HepG2 (cell line): ENCODE data around the gene CRYZL1. TPM values are rescaled to one million over a fixed set of nuclear protein-coding genes. Genes with fewer than 3 reads are reported as not detected.
A peak's percentile ranks its signal among the peaks of the same experiment; 100 is the strongest.

Experiments
- HHEX ChIP-seq: IDR thresholded peaks from 2 replicates; pipeline ENCODE4 v1.6.1; 2016; ENCODE audit warnings: control low read depth
- HIC2 ChIP-seq: sonication (generic); formaldehyde crosslinking; IDR thresholded peaks from 2 replicates; pipeline ENCODE4 v1.9.0; 2022; ENCODE audit warnings: low read depth, missing genetic modification reagents
- HMG20B ChIP-seq: conservative IDR thresholded peaks from 2 replicates; pipeline ENCODE4 v1.6.1; 2016; ENCODE audit warnings: missing genetic modification reagents, missing compliant biosample characterization
- MEF2D ChIP-seq: sonication (generic); formaldehyde crosslinking; IDR thresholded peaks from 2 replicates; pipeline ENCODE4 v1.5.1; 2020; ENCODE audit warnings: mild to moderate bottlenecking, missing genetic modification reagents
- NFATC3 ChIP-seq: sonication (generic); formaldehyde crosslinking; IDR thresholded peaks from 2 replicates; pipeline ENCODE4 v1.5.1; 2020; ENCODE audit warnings: mild to moderate bottlenecking, missing genetic modification reagents
- NFE2L1 ChIP-seq: sonication (generic); formaldehyde crosslinking; IDR thresholded peaks from 2 replicates; pipeline ENCODE4 v1.4.0; 2020; ENCODE audit warnings: missing genetic modification reagents, mild to moderate bottlenecking, borderline replicate concordance
- NR2F2 ChIP-seq: IDR thresholded peaks from 2 replicates; pipeline ENCODE4 v1.6.1; 2012; ENCODE audit warnings: low read depth, inconsistent platforms, borderline replicate concordance
- PLRG1 ChIP-seq: fragments of 450-650 bp; conservative IDR thresholded peaks from 2 replicates; pipeline ENCODE4 v1.6.1; 2016
- POLR2AphosphoS5 ChIP-seq: IDR thresholded peaks from 2 replicates; pipeline ENCODE4 v1.6.1; 2012; ENCODE audit warnings: low read depth, low read length
- ZFY ChIP-seq: sonication (generic); formaldehyde crosslinking; IDR thresholded peaks from 2 replicates; pipeline ENCODE4 v1.4.0; 2020; ENCODE audit warnings: missing genetic modification reagents
- ZMAT5 ChIP-seq: sonication (generic); formaldehyde crosslinking; IDR thresholded peaks from 2 replicates; pipeline ENCODE4 v1.5.0; 2020; ENCODE audit warnings: mild to moderate bottlenecking, low read depth, missing genetic modification reagents, borderline replicate concordance
- ZNF101 ChIP-seq: sonication (generic); formaldehyde crosslinking; IDR thresholded peaks from 2 replicates; pipeline ENCODE4 v1.4.0; 2020; ENCODE audit warnings: mild to moderate bottlenecking, low read depth, missing genetic modification reagents, borderline replicate concordance
- ZNF609 ChIP-seq: sonication (generic); formaldehyde crosslinking; IDR thresholded peaks from 2 replicates; pipeline ENCODE4 v1.4.0; 2020; ENCODE audit warnings: mild to moderate bottlenecking, missing genetic modification reagents, borderline replicate concordance
- ZNF660 ChIP-seq: sonication (generic); formaldehyde crosslinking; IDR thresholded peaks from 2 replicates; pipeline ENCODE4 v1.5.1; 2020; ENCODE audit warnings: mild to moderate bottlenecking, low read depth, missing genetic modification reagents, borderline replicate concordance
- ZNF747 ChIP-seq: sonication (generic); formaldehyde crosslinking; IDR thresholded peaks from 2 replicates; pipeline ENCODE4 v1.8.1; 2023; ENCODE audit warnings: missing genetic modification reagents, mild to moderate bottlenecking, borderline replicate concordance
- ZNF770 ChIP-seq: sonication (generic); formaldehyde crosslinking; IDR thresholded peaks from 2 replicates; pipeline ENCODE4 v1.5.0; 2020; ENCODE audit warnings: mild to moderate bottlenecking, missing genetic modification reagents
- ZSCAN31 ChIP-seq: sonication (generic); formaldehyde crosslinking; IDR thresholded peaks from 2 replicates; pipeline ENCODE4 v1.5.0; 2020; ENCODE audit warnings: low read depth, mild to moderate bottlenecking, missing genetic modification reagents
- polyA plus RNA-seq, 8 experiments: library from polyadenylated mRNA; depleted of rRNA in 3 of 8; stranded (reverse) in 7 of 8; unstranded in 1 of 8; fragments of >200 nt; fragmentation: Illumina TruSeq in 4 of 8; extraction: Trizol in 4 of 8; gene quantifications; 2 replicates each; pipeline versions ENCODE4 v1.2.1 to v1.2.3, GENCODE V29; 2011 to 2016; ENCODE audit warnings: low read depth in 4 of 8, missing spikeins in 1 of 8, mixed read lengths in 1 of 8; ENCODE audit not compliant: insufficient read depth in 1 of 8
- total RNA-seq, 5 experiments: library from RNA; depleted of rRNA; stranded (reverse); fragments of >200 nt; fragmentation: Illumina TruSeq; extraction: Trizol; gene quantifications; 2 replicates each; pipeline ENCODE4 v1.2.3, GENCODE V29; 2016; ENCODE audit warnings: low read depth in 1 of 5
- TF ChIP-seq, protein P1 (sequence below): IDR thresholded peaks from 2 replicates; pipeline ENCODE4 v1.6.1; 2012; ENCODE audit warnings: low read depth, low read length, improper control_type of control experiment

The CRYZL1 gene
- total and polyA plus RNA-seq, 2 of the 13 experiments (the other 11 are each of a cell fraction or from before 2014, with no cell fraction given) = 20.3 to 27.7 TPM

DNA sequence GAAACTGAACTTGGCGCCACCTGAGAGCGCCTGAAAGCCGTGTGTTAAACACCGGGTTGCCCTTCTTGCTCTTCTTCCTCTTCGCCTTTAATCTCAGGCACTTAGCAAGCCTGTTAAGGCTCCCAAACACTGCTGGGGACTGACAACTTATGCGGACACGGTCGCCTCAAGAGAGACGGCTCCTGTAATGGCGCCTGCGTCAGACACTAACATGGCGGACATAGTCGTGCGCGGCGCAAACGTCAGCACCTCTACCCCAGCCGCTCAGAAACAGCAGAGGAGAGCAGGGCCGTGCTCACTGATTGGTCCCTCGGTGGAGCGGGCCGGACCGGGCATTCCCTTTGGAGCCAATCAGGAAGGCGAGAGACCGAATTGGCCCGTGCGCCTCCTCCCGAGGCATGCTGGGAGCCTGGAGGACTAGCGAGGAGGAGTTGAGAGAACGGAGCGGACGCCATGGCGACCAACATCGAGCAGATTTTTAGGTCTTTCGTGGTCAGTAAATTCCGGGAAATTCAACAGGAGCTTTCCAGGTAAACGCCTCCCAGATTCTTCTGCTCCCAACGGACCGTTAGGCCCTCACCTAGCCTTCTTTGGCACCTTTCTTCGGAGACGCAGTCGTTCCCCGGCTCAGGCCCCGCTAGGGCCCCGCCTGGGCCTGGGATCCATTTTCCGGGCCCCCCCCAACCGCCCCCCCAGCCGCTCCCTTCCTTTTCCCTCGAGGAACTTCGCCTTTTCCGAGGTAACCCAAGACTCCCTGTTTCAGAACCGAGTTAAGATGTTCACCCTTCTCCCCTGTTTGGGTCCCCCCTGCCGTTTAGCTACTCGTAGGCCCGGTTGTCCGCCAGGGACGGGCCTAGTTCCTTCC lies 98.7 kb downstream of the CRYZL1 start, which contains the start of gene SON (continued):
- TF ChIP-seq NFE2L1 (CRISPR knock-in tag) (no peak), NFATC3 (CRISPR knock-in tag) (0 out of 2 replicates have a peak, but pooled peaks have one; percentile 52), ZNF660 (CRISPR knock-in tag) (no peak), ZFY (CRISPR knock-in tag) (peak; percentile 97), NR2F2 (0 out of 2 replicates have a peak, but pooled peaks have one; percentile 10), ZNF770 (peak; percentile 22; the same call in 1 of the 2 replicates), ZNF101 (CRISPR knock-in tag) (no peak), HHEX (CRISPR knock-in tag) (no peak), POLR2AphosphoS5 (peak; percentile 94), HMG20B (CRISPR knock-in tag) (no peak), ZNF609 (CRISPR knock-in tag) (no peak; the same call in 1 of the 2 replicates), ZSCAN31 (CRISPR knock-in tag) (no peak; the same call in 1 of the 2 replicates), PLRG1 (no peak), ZNF747 (CRISPR knock-in tag) (peak; percentile 55; the same call in 1 of the 2 replicates), ZMAT5 (CRISPR knock-in tag) (no peak), HIC2 (CRISPR knock-in tag) (no peak), MEF2D (CRISPR knock-in tag) (no peak)
- TF ChIP-seq, protein P1, sequence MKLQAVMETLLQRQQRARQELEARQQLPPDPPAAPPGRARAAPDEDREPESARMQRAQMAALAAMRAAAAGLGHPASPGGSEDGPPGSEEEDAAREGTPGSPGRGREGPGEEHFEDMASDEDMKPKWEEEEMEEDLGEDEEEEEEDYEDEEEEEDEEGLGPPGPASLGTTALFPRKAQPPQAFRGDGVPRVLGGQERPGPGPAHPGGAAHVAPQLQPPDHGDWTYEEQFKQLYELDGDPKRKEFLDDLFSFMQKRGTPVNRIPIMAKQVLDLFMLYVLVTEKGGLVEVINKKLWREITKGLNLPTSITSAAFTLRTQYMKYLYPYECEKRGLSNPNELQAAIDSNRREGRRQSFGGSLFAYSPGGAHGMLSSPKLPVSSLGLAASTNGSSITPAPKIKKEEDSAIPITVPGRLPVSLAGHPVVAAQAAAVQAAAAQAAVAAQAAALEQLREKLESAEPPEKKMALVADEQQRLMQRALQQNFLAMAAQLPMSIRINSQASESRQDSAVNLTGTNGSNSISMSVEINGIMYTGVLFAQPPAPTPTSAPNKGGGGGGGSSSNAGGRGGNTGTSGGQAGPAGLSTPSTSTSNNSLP = no peak
